Lung (tissue), 12 donors: Measurements from ENCODE around the gene TEAD1. TPM values are rescaled to one million over a fixed set of nuclear protein-coding genes. Genes with fewer than 3 reads are reported as not detected.
A peak's percentile ranks its signal among the peaks of the same experiment; 100 is the strongest.

Experiments
- ATAC-seq: fragments of 200-7000 bp; cut with Tn5 transposase; one replicate; pipeline ENCODE4 v1.9.1; 2020; ENCODE audit warnings: moderate number of reproducible peaks; ENCODE audit not compliant: insufficient read depth, low FRiP score
- DNase-seq, 3 donors: peaks; one replicate each; pipeline ENCODE4 v3.0.0-alpha.2; 2013 to 2017
- H3K27ac ChIP-seq, 2 donors: one replicate each; pipeline ENCODE4 v1.5.1; 2013; ENCODE audit warnings: mild to moderate bottlenecking in 2 of 2, moderate library complexity in 2 of 2, control low read depth in 1 of 2, inconsistent platforms in 1 of 2, low read depth in 1 of 2, low read length in 1 of 2
- H3K27me3 ChIP-seq, 3 donors: one replicate each; pipeline ENCODE4 v1.5.1; 2013; ENCODE audit warnings: low read length in 2 of 3; ENCODE audit not compliant: control insufficient read depth in 3 of 3, insufficient read depth in 3 of 3
- H3K36me3 ChIP-seq, 4 donors: one replicate each; pipeline ENCODE4 v1.5.1; 2013; ENCODE audit warnings: low read length in 4 of 4, mild to moderate bottlenecking in 1 of 4, moderate library complexity in 1 of 4; ENCODE audit not compliant: control insufficient read depth in 4 of 4, insufficient read depth in 4 of 4
- H3K4me1 ChIP-seq, 5 donors: one replicate each; pipeline ENCODE4 v1.5.1; 2013; ENCODE audit warnings: low read length in 5 of 5, mild to moderate bottlenecking in 2 of 5, moderate library complexity in 1 of 5; ENCODE audit not compliant: control insufficient read depth in 5 of 5, insufficient read depth in 5 of 5
- H3K4me3 ChIP-seq: one replicate; pipeline ENCODE4 v1.5.1; 2013; ENCODE audit warnings: mild to moderate bottlenecking, control low read depth, moderate library complexity
- H3K9ac ChIP-seq, 2 donors: one replicate each; pipeline ENCODE4 v1.5.1; 2013; ENCODE audit warnings: low read length in 2 of 2, control low read depth in 1 of 2; ENCODE audit not compliant: insufficient read depth in 1 of 2
- H3K9me3 ChIP-seq, 4 donors: one replicate each; pipeline ENCODE4 v1.5.1; 2013; ENCODE audit warnings: low read length in 3 of 4, mild to moderate bottlenecking in 1 of 4, moderate library complexity in 1 of 4; ENCODE audit not compliant: control insufficient read depth in 4 of 4, insufficient read depth in 3 of 4
- CTCF ChIP-seq: IDR thresholded peaks from 2 replicates; pipeline ENCODE4 v1.5.1; 2012; ENCODE audit warnings: mild to moderate bottlenecking; ENCODE audit errors: control extremely low read depth, extremely low read depth
- WGBS, 2 donors: extraction: QIAGEN DNeasy Blood & Tissue Kit; methylation state at CpG; one replicate each; pipeline ENCODE4 v1.1.7; 2013; 5-methylcytosine and 5-hydroxymethylcytosine counted together
- polyA plus RNA-seq, 2 donors: library from polyadenylated mRNA; stranded (reverse); fragments of 200-250 nt; gene quantifications; one replicate each; pipeline ENCODE4 v1.2.1, GENCODE V29; 2013
- total RNA-seq, 2 donors: library from RNA; depleted of rRNA in 1 of 2; stranded (reverse); fragments of >200 nt in 1 of 2; gene quantifications; one replicate each; pipeline ENCODE4 v1.2.1, GENCODE V29; 2014 to 2021
- donor health status: control.
- donor health status: control.
- donor health status: Bipolar disorder and iron deficiency.
- donor health status: healthy.
- donor health status: DM: yes; HTN: yes; CAD: no.

TEAD1 gene
- total and polyA plus RNA-seq, 4 donors, result 7.7 to 141 (median 38.8) TPM

- DNase-seq, result peak; percentile 89 to 94 (median 92)
- Histone ChIP-seq H3K4me3 (no peak overlapping the region), H3K9me3 (peaks cover 0 to 2% (median 0%) of the 10 kb centered on the region in 4 donors), H3K4me1 (peaks cover 8 to 23% (median 13%) of the 10 kb centered on the region in 5 donors), H3K36me3 (no peaks in the 10 kb centered on the region), H3K27ac (no peak overlapping the region), H3K27me3 (no peaks in the 10 kb centered on the region), H3K9ac (peak overlapping the region in 1 of 2 donors; percentile 54)
- 57 to 64% methylated on average over 6 of the region's 6 CpGs for WGBS, 2 donors
- ATAC-seq, result peak; percentile 19
- TF ChIP-seq CTCF, result no peak
Measured at GRCh38 chr11:12746593-12747097, 72.4 kb downstream of the TEAD1 start.

GRCh38 chr11:12748561-12748960, 74.3 kb downstream of the TEAD1 start:
- 88 to 93% methylated on average over 7 of the region's 7 CpGs for WGBS, 2 donors
- H3K9me3 ChIP-seq, result no peaks in the 10 kb centered on the region
- no peak overlapping the region for H3K9ac ChIP-seq
- H3K36me3 ChIP-seq, result no peaks in the 10 kb centered on the region
- no peak for TF ChIP-seq CTCF
- no peak overlapping the region for H3K4me3 ChIP-seq
- DNase-seq, result no peak
- no peak overlapping the region for H3K27ac ChIP-seq
- no peaks in the 10 kb centered on the region for H3K27me3 ChIP-seq
- H3K4me1 ChIP-seq, result peaks cover 8 to 23% (median 14%) of the 10 kb centered on the region in 5 donors
- no peak for ATAC-seq

GRCh38 chr11:12749442-12749841, 75.2 kb downstream of the TEAD1 start:
- Histone ChIP-seq H3K9me3 (no peaks in the 10 kb centered on the region), H3K27me3 (no peaks in the 10 kb centered on the region), H3K36me3 (no peaks in the 10 kb centered on the region), H3K4me1 (peaks cover 8 to 26% (median 22%) of the 10 kb centered on the region in 5 donors), H3K27ac (no peak overlapping the region), H3K9ac (no peak overlapping the region), H3K4me3 (no peak overlapping the region)
- ATAC-seq (no peak), DNase-seq (no peak)
- 80 to 82% methylated on average over 6 of the region's 6 CpGs for WGBS, 2 donors
- TF ChIP-seq CTCF, result no peak

GRCh38 chr11:12750181-12750580, 76.0 kb downstream of the TEAD1 start:
- Histone ChIP-seq H3K27me3 (no peaks in the 10 kb centered on the region), H3K4me1 (peaks cover 8 to 30% (median 22%) of the 10 kb centered on the region in 5 donors), H3K4me3 (no peak overlapping the region), H3K27ac (no peak overlapping the region), H3K9ac (no peak overlapping the region), H3K36me3 (no peaks in the 10 kb centered on the region), H3K9me3 (no peaks in the 10 kb centered on the region)
- 85 to 87% methylated on average over 5 of the region's 5 CpGs for WGBS, 2 donors
- no peak for ATAC-seq
- no peak for DNase-seq
- TF ChIP-seq CTCF, result no peak
